GM12892 (cell line): Measurements from ENCODE around the gene CFAP157.

Source experiments
- POLR2A ChIP-seq: IDR thresholded peaks from 2 replicates; pipeline ENCODE4 v1.6.1; 2011; ENCODE audit warnings: low read depth, low read length, control low read depth
- POLR2AphosphoS5 ChIP-seq: IDR thresholded peaks from 2 replicates; pipeline ENCODE4 v1.6.1; 2011; ENCODE audit warnings: low read depth, low read length, control low read depth

DNA sequence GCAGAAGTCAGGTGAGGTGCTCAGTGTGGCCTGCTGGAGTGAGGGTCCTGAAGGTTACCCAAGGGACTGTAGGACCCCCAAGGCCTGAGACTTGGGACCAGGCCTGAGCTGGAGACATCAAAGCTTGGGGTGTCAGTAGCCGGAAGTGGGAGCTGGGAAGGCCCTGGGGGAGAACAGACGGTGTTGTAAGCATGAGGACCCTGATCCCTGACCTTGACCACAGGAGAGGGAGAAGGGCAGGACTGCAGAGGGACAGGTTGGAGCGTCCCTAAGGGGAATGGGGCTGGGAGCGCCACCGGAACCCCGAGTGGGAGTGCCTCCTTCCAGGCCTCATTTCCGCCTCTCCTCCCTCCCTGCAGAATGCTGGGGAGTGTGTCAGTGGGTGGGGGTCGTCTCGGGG, 9.6 kb downstream of the CFAP157 start:
- TF ChIP-seq POLR2A: no peak
- TF ChIP-seq POLR2AphosphoS5: no peak
